K562 (cell line): Measurements from ENCODE around the gene CACNA2D2. TPM values are rescaled to one million over a fixed set of nuclear protein-coding genes. Genes with fewer than 3 reads are reported as not detected.

Experiments
- CBFA2T3 ChIP-seq: fragments of 450-650 bp; IDR thresholded peaks from 2 replicates; pipeline ENCODE4 v1.6.1; 2017
- HDAC3 ChIP-seq: fragments of 450-650 bp; IDR thresholded peaks from 2 replicates; pipeline ENCODE4 v1.6.1; 2018; ENCODE audit warnings: borderline replicate concordance, mild to moderate bottlenecking, moderate library complexity; ENCODE audit not compliant: partially characterized antibody
- HMGN3 ChIP-seq: IDR thresholded peaks from 2 replicates; pipeline ENCODE4 v1.6.1; 2011; ENCODE audit warnings: borderline replicate concordance, low read depth, mild to moderate bottlenecking, mixed read lengths, low read length; ENCODE audit not compliant: insufficient read length; ENCODE audit errors: extremely low read depth
- KLF16 ChIP-seq: IDR thresholded peaks from 2 replicates; pipeline ENCODE4 v1.6.1; 2016; ENCODE audit warnings: antibody characterized with exemption
- KLF6 ChIP-seq: fragments of 250-450 bp; sonication (Bioruptor Pico); IDR thresholded peaks from 2 replicates; pipeline ENCODE4 v1.4.0; 2020; ENCODE audit warnings: mild to moderate bottlenecking, moderate library complexity, borderline replicate concordance
- LEF1 ChIP-seq: fragments of 450-650 bp; IDR thresholded peaks from 2 replicates; pipeline ENCODE4 v1.6.1; 2016; ENCODE audit warnings: mild to moderate bottlenecking
- MLLT1 ChIP-seq, 2 experiments: fragments of 450-650 bp; IDR thresholded peaks; 2 replicates each; pipeline ENCODE4 v1.6.1; 2016
- NEUROD1 ChIP-seq: fragments of 150-350 bp; IDR thresholded peaks from 2 replicates; pipeline ENCODE4 v1.6.1; 2014; ENCODE audit warnings: borderline replicate concordance, low read length, low read depth; ENCODE audit not compliant: partially characterized antibody
- NFE2 ChIP-seq: IDR thresholded peaks from 2 replicates; pipeline ENCODE4 v1.6.1; 2014; ENCODE audit warnings: antibody characterized with exemption, low read depth
- OTX1 ChIP-seq: fragments of 450-650 bp; formaldehyde crosslinking; IDR thresholded peaks from 2 replicates; pipeline ENCODE4 v1.4.0; 2022; ENCODE audit warnings: mild to moderate bottlenecking
- REST ChIP-seq, 2 experiments: fragments of 450-650 bp; formaldehyde crosslinking in 1 of 2; IDR thresholded peaks; 2 replicates each; pipeline versions ENCODE4 v1.4.0 to v1.6.1; 2014 to 2020; ENCODE audit warnings: mild to moderate bottlenecking in 2 of 2, borderline replicate concordance in 1 of 2, low read depth in 1 of 2
- RFX5 ChIP-seq: IDR thresholded peaks from 2 replicates; pipeline ENCODE4 v1.6.1; 2011; ENCODE audit warnings: low read depth, mild to moderate bottlenecking, improper control_type of control experiment, low read length
- TEAD4 ChIP-seq, 2 experiments: sonication (generic) in 1 of 2; formaldehyde crosslinking in 1 of 2; IDR thresholded peaks; 2 replicates each; pipeline versions ENCODE4 v1.6.1 to v1.8.0; 2012 to 2022; ENCODE audit warnings: borderline replicate concordance in 1 of 2, inconsistent platforms in 1 of 2, low read length in 1 of 2, mild to moderate bottlenecking in 1 of 2, missing genetic modification reagents in 1 of 2
- polyA plus RNA-seq, 8 experiments: library from polyadenylated mRNA; depleted of rRNA in 4 of 8; stranded (reverse) in 5 of 8; unstranded in 3 of 8; fragments of >200 nt; fragmentation: Nextera tagmentation in 2 of 8; fragmentation: Illumina TruSeq in 1 of 8; extraction: Ambion mirVana in 2 of 8; extraction: Trizol in 1 of 8; gene quantifications; 2 replicates each; pipeline versions ENCODE4 v1.2.1 to v1.2.3, GENCODE V29; 2011 to 2014; ENCODE audit warnings: inconsistent platforms in 1 of 8, missing spikeins in 1 of 8
- total RNA-seq, 7 experiments: library from RNA; depleted of rRNA in 6 of 7; stranded (reverse); fragments of >200 nt in 6 of 7; fragmentation: Illumina TruSeq in 2 of 7; extraction: Trizol in 2 of 7; gene quantifications; 2 replicates each; pipeline versions ENCODE4 v1.2.1 to v1.2.3, GENCODE V29; 2011 to 2021; ENCODE audit warnings: low replicate concordance in 1 of 7

CACNA2D2 gene
- total and polyA plus RNA-seq, 9 of the 15 experiments (the other 6 are each of a cell fraction or from before 2014, with no cell fraction given), result 0.11 to 0.58 (median 0.36) TPM; not detected in 2

GRCh38 chr3:50539356-50540286 is 36.2 kb upstream of the CACNA2D2 start (continued):
- peak; percentile 47 for TF ChIP-seq HDAC3
- TF ChIP-seq CBFA2T3, result peak; percentile 96
- TF ChIP-seq NEUROD1, result peak; percentile 69
- TF ChIP-seq OTX1 (CRISPR knock-in tag), result 0 out of 2 replicates have a peak, but pooled peaks have one; percentile 22
- TF ChIP-seq REST (IDR thresholded peaks at IDR 0.05; ENCODE audit: borderline replicate concordance), result no peak; the same call in 1 of the 2 replicates
- no peak for TF ChIP-seq REST (CRISPR knock-in tag; IDR thresholded peaks at IDR 0.05; ENCODE audit: low read depth)
- no peak for TF ChIP-seq KLF6 (CRISPR knock-in tag)
- TF ChIP-seq KLF16, result peak; percentile 83
- TF ChIP-seq HMGN3, result peak; percentile 85
- TF ChIP-seq NFE2, result peak; percentile 79
- no peak for TF ChIP-seq RFX5
- TF ChIP-seq MLLT1 (IDR thresholded peaks at IDR 0.05), result peak; percentile 31 to 65; a peak in 1 of 4 replicates
- TF ChIP-seq LEF1, result 0 out of 2 replicates have a peak, but pooled peaks have one; percentile 28
- TF ChIP-seq TEAD4 (IDR thresholded peaks at IDR 0.05; ENCODE audit: low read length), result peak; percentile 89
- no peak for TF ChIP-seq TEAD4 (CRISPR knock-in tag; IDR thresholded peaks at IDR 0.05; ENCODE audit: borderline replicate concordance)
